GM12872 (cell line): Measurements from ENCODE around the gene AASS.

Source experiments
- CTCF ChIP-seq: IDR thresholded peaks from 3 replicates; pipeline ENCODE4 v1.5.1; 2011; ENCODE audit warnings: low read depth, mild to moderate bottlenecking, low read length, moderate library complexity; ENCODE audit not compliant: insufficient read depth

AASS gene

GRCh38 chr7:122040147-122040546, 103.9 kb downstream of the AASS start:
- TF ChIP-seq CTCF: no peak

- no peak for TF ChIP-seq CTCF
Measured at GRCh38 chr7:122038904-122039303, 105.1 kb downstream of the AASS start.

GRCh38 chr7:122038134-122038533, 105.9 kb downstream of the AASS start:
- TF ChIP-seq CTCF: no peak

GRCh38 chr7:122035876-122036275, 108.2 kb downstream of the AASS start:
- no peak for TF ChIP-seq CTCF

- TF ChIP-seq CTCF: no peak
Measured at GRCh38 chr7:122033641-122034040, 110.4 kb downstream of the AASS start.

GRCh38 chr7:122027058-122027457, 117.0 kb downstream of the AASS start:
- no peak for TF ChIP-seq CTCF
